Amniotic epithelial cell (primary cell): ENCODE measurements around the gene RSRC1.
"Not testable (repeated sequence)": the region's sequence is repeated elsewhere in the genome, so short reads cannot be mapped to it uniquely, and the experiment has no call there.

ENCODE experiments used
- DNase-seq: peaks from one replicate; pipeline ENCODE4 v3.0.0-alpha.2; 2010; ENCODE audit warnings: low read depth

RSRC1 gene

DNA sequence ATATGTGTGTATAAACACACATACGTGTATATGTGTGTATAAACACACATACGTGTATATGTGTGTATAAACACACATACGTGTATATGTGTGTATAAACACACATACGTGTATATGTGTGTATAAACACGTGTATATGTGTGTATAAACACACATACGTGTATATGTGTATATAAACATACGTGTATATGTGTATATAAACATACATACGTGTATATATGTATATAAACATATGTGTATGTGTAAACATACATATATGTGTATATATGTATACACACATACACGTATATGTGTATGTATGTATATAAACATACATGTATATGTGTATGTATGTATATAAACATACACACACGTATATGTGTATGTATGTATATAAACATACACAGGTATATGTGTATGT lies 119.1 kb downstream of the RSRC1 start:
- not testable (repeated sequence) for DNase-seq

DNA sequence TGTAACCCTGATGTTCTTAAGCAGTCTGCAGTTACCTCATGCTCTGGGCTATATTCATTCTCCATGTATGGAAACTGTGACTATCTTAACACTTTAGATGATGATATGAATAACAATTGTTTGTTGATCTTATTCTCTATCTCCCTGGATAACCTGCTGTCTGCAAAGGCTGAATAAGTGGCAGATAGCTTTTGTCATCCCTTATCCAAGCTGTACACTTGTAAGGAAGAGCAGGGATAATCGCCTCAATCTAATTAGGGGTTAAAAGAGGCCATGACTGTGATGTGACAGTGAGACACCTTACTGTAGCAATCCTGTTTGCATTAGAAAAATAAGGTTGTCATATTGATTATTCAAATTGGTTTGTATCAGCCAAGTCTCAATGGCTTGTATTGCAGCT lies 123.9 kb downstream of the RSRC1 start:
- no peak for DNase-seq

DNA sequence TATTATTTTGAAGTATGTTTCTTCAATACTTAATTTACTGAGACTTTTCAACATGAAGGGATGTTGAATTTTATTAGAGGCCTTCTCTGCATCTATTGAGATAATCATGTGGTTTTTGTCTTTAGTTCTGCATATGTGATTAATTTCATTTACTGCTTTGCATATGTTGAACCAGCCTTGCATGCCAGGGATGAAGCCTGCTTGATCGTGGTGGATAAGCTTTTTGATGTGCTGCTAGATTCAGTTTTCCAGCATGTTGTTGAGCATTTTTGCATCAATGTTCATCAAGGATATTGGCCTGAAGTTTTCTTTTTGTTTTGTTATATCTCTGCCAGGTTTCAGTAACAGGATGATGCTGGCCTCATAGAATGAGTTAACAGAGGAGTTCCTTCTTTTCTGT lies 134.4 kb downstream of the RSRC1 start:
- no peak for DNase-seq

DNA sequence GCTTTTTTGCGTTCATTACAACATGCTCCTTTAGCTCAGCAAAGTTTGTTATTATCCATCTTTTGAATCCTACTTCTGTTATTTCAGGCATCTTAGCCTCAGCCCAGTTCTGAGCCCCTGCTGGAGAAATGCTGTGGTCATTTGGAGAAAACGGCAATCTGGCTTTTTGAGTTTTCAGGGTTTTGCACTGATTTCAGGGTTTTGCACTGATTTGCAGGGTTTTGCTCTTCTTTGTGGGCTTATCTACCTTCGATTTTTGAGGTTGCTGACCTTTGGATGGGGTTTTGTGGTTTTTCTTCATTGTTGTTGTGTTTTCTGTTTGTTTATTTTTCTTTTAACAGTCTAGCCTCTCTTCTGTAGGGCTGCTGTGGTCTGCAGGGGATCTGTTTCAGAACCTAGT lies 137.4 kb downstream of the RSRC1 start:
- no peak for DNase-seq

DNA sequence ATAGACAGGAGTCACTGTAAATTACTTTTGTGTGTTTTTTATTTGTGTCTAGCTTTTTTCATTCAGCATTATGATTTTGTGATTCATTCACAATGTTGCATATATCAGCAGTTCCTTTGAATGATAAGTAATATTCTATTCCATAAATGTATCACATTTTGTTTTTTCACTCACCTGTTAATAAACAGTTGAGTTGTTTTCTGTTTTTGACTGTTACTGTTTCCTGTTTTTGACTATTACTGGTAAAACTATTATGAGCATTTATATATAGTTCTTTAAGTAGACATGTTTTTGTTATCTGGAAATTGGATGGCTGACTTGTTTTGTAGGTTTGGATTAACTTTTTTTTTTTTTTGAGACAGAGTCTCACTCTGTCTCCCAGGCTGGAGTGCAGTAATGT lies 138.4 kb downstream of the RSRC1 start:
- no peak for DNase-seq

DNA sequence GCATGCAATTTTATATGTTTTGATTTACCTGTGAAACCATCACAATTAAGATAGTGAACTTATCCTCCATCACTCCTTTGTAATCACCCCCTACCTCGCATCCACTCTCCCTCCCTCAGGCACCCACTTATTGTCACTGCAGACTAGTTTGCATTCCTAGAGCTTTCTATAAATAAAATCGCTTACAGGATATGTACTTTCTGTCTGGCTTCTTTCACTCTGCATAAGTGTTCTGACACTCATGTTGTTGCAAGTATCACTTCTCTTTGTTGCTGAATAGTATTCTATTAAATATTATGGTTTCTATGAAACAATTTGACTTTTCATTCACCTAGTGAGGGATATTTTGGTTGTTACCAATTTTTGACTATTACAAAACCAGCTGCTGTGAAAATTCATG lies 139.3 kb downstream of the RSRC1 start:
- no peak for DNase-seq

DNA sequence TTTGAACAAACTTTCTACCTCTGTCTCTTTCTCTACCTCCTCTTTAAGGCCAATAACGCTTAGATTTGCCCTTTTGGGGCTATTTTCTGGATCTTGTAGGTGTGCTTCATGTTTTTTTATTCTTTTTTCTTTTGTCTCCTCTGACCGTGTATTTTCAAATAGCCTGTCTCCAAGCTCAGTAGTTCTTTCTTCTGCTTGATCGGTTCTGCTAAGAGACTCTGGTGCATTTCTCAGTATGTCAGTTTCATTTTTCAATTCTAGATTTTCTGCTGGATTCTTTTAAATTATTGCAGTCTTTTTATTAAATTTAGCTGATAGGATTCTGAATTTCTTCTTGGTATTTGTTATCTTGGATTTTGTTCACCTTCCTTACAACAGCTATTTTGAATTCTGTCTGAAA lies 148.7 kb downstream of the RSRC1 start:
- no peak for DNase-seq

DNA sequence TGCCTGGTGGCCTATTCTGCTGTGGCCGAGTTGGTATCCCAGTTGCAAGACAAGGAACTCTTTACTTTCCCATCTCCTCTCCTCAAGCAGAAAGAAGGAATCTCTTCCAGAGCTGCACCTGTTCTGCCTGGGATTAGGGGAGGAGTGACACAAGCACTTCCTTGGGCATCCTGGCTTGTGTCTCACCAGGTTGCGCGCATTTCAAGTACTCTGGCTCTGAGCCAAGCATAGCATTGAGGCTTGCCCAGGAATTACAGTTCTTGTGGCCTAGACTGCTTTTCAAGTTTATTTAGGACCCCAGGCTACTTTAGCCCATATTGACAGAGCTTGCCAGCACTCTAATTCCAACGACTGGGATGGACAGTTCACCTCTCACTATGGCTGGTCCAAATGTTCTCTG lies 150.5 kb downstream of the RSRC1 start:
- DNase-seq, result no peak

DNA sequence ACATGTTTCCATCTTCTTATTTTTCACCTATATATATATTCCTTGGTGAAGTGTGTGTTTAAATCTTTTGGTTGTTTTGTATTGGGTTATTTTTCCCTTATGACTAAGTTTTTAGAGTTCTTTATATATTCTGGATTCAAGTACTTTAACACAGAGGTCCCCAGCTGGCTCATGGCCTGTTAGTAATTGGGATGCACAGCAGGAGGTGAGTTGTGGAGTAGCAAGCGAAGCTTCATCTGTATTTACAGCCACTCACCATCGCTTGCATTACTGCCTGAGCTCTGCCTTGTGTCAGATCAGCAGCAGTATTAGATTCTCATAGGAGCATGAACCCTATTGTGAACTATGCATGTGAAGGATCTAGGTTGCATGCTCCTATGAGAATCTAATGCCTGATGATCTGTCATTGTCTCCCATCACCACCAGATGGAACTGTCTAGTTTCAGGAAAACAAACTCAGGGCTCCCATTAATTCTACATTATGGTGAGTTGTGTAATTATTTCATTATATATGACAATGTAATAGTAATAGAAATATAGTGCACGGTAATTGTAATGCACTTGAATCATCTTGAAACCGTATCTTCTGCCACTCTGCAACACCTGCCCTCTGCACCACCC lies 151.6 kb downstream of the RSRC1 start:
- DNase-seq, result no peak

DNA sequence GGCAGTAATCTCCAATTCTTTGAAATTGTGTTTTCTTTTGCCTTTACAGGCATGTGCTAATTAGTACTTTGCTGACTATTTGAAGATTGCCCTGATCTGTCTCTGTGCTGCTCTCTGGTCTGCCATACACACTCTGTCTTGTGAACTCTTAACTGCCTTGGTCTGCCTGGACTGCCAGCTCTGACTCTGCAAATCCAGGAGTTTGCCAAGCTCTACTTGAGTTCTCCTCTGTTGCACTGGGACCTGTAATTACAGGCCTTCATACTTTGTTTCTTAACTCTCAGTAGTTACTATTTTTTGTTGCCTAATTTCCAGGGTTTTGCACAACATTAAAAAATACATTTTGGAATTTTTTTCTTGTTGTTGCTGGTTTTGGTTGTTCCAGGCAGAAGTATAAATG lies 155.0 kb downstream of the RSRC1 start:
- no peak for DNase-seq

DNA sequence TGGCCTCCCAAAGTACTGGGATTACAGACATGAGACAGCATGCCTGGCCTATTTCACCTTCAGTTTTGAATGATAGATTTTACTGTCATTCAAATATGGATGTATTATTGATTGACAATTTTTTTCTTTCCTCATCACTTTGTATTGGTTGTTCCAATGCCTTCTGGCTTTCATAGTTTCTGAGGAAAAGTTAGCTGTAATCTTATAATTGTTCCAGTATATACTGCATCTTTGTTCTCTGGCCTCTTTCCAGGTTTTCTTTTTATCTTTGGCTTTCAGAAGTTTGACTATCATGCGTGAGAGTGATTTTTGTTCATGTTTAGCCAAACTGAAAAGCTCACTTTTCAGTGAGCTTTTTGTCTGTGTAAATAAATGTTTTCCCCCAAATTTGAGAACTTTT lies 157.1 kb downstream of the RSRC1 start:
- peak; percentile 6 for DNase-seq

DNA sequence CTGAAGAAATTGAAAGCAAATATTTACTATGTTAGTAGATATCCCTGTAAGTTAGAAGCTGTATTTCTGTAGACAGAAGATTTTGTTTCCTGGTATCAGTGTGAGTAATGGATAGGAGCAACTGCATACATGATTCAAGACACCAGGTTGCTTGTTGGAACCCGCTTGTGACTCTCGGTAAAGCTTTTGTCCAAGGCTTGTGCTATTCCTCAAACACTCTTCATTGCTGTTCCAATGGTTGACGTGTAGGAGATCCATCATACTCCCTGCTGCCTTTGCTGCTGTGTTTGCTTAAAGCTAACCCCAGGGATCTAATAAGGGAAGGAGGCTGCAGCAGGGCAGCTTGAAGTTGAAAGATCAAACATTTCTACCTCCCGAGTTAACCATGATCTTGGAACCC lies 160.1 kb downstream of the RSRC1 start:
- no peak for DNase-seq

DNA sequence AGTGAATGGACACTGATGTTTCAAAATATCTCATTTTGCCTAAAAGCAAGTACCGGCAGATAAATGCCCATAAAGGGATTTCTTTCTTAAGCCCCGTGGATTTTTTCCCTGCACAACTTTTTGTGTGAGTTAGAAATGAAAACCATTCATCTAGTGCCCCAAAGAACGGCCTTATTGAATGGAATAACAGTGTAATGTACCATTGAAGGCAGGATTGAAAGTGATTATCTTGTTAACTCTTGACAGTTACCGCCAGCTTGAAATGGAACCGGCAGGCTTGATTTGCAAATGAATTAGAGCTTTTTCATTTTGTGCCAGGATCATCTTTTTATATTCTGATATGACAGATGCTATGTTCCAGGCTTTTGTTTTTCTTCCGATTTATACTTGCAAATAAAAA lies 162.2 kb downstream of the RSRC1 start:
- DNase-seq, result no peak

DNA sequence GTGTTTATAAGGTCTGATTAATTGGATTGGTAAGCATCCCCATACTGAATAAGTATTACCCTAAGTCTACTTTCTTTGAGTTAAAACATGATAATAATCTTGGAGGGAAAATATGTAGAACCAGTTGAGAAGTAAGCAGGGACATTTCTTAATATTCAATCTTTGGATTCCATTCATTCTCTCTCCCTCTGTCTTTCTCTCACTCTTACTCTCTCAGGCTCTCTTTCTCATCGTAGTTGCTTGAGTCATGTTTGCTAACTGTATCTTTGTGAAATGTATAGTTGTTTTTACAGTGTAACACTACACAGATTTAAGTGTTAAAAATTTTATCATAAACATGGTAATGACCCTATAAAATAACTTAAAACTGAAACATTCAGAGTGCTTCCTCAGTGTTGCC lies 163.8 kb downstream of the RSRC1 start:
- DNase-seq, result peak; percentile 20

DNA sequence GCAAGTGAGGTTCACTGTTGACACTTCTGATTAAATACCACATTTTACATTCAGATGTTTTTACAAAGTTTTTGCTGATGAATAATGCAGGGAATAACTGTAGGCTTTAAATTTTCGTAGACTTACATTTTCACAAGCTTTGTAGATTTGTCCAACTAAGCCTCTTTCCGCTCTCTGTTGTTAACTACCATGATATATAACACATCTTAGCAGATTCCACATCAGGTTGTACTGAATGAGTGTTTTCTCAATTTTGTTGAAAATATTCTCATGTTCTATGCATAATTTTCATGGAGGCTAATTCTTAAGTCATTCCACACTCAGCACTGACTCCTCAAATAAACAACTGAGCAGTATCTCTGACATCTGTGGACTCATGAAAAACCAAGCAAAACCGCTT lies 168.3 kb downstream of the RSRC1 start:
- DNase-seq, result no peak

DNA sequence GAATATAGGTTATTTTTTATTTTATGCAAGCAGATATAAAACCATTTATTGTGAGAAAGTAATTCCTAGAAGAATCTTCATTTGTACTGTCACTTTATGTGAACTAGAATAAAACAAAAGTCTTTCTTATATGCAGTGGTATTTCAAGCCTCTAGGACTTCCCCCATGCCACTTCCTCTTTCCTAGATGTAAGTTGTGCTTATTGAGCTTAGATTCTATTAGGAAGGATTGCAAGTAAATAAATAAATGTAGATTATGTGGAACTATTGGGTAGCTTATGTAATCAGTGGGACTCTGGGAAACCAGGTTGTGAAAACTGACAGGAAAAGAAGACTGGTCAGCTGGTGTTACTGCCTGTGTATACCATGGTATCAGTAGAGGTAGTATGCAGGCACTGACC lies 169.7 kb downstream of the RSRC1 start:
- DNase-seq, result no peak

DNA sequence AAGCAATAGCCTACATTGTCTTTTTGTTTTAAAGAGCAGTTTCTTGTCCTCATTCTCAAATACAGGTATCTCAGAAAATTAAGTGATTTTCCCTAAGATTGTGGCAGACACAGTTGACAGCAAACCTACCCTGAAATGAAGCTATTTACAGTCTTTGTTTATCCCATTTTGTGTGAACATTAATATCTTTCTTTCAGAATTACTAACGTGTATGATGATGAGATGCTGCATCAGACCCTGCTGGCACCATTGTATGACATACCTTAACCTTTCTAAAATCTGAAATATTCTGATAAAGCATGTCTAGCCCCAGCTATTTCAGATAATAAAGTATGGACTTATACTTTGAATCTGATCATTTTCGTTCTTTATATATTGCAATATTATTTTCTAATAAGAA lies 185.9 kb downstream of the RSRC1 start:
- DNase-seq, result no peak

DNA sequence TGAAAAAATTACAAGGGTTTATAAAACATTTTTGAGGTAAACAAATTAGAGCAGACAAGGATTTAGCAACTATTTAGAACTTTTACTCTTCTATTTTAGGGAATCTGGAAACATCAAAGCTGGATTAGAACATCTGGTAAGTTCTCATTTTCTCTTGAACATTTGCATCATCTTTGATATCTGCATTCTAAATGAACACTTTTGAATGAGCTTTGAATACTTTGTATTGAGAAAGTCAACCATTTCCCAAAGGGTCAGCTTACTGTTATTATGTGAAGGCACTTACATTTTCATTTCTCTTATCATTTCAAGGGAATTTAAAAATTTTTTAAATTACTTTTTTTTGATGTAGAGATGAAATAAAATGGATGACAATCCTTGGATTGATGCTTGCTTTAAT lies 188.1 kb downstream of the RSRC1 start:
- DNase-seq, result no peak

DNA sequence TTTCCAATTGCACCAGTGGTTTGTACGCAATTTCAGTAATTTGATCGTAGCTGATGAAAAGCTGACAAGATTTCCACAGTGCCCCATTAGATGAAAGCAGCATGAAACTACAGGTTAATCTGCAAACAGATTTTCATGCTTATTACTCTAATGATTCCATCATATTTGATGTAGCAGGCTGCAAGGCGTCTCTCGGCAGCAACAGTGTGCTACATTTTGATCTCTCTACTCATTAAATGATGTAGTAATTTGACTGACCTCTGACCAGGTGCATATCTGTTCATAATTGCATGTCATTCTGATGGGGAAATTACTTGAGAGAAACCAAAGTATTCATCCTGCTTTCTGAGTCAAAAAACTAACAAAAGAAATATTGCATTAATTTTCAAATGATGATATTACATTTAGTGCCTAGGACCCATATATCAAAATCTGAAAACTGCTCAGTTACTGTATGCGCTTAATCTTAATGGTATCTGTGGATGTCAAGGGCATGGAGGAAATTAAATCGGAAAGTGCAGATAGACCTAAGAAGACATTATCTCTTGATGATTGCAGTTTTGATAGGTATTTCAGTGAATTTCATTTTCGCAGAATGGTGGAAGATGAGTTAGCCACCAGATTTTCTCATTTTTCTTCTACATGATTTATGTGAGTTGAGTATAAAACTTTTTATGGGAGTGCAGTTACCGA lies 198.5 kb downstream of the RSRC1 start:
- DNase-seq, result no peak

DNA sequence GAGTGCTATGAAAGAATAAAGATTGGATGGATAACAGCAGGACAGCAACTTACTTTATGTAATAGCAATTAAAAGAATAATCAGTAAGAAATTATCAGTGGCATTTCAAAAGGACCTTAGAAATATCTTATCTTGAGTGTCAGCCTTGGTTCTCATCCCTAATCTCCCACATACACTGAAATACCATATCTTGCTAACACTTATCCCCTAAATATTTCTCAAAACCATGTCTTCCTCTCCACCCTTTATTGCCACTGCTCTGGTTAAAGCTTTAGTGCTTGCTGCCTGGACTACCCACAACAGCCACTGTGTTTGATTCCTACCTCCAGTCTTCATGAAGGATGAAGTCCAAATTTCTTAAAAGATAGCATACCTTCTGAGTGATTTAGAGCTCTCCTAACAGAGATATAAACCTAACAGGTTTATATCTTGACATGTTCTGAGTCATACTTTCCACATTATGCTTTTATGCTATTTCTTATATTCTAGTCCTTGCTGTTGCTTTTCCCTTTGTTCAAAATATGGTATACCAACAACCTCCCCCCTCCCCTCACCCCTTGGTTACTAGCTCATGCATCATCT lies 202.8 kb downstream of the RSRC1 start:
- peak; percentile 39 for DNase-seq

DNA sequence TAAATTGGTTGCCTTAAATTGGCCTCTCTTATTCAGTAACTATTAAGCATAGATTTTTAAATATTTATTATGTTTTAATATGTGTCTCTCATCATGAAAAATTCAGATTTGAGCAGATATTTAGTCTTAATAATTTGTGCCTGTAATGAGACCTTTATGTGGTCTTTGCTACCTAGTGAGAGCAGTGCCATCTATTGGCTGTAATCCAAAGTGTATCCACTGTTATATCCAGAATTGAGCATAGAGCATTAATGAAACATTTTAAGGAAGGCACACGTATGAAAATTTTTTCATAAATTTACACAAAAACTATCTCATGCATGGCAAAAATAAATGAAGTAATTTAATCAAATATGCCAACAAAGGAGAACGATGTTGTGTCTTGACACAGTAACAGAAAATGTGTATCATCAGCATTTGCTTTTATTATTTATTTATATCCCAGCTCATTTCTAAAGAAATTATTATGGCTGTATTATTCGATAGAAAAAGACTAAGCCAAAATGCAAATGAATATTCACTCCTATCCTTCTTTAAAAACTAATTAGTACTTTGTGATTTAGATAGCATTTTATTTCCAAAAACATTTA lies 203.5 kb downstream of the RSRC1 start:
- DNase-seq, result peak; percentile 41

DNA sequence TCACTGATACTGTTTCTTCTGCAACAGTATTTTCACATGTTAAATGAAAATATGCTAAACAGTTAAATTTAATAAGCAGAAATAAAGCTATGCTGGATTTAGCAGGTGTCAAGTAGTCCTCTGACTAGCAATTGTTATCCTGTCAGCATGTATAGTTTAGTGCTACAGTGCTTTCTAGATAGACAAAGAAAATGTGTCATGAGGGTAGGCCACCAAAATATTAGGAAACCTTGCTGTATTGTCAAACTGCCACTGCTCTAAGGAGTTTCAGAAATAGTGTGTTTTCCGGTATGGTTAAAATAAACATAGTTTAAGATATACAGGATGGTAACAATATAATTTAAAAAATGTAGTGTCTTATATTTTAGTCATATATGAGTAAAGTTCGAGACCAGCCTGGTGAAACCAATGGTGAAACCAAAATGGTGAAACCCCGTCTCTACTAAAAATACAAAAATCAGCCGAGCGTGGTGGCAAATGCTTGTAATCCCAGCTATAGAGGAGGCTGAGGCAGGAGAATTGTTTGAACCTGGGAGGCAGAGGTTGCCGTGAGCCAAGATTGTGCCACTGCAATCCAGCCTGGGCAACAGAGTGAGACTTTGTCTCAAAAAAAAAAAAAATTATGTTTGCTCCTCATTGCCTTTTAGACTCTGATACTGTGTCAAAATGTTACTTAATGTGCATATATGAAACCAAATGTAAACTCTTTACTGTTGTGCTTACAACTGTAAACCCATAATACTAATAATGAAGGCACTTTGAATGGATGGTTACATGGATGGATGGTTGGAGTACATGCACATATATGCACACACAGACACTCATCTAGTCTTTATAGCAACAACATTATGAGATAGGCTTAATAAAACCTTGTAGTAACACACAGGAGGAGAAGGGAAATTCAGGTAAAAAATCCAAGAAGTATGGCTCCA lies 204.8 kb downstream of the RSRC1 start:
- DNase-seq, result no peak
